H9 (cell line): ENCODE measurements around the gene C6orf47. TPM values are rescaled to one million over a fixed set of nuclear protein-coding genes. Genes with fewer than 3 reads are reported as not detected.

Experiments used
- DNase-seq: peaks from one replicate; pipeline ENCODE4 v3.0.0-alpha.2; 2017
- H2AFZ ChIP-seq: one replicate; pipeline ENCODE4 v1.6.1; 2013; ENCODE audit warnings: mild to moderate bottlenecking, low read length, control low read depth, moderate library complexity
- H2AK5ac ChIP-seq: 2 replicates; pipeline ENCODE4 v1.6.1; 2013; ENCODE audit warnings: low read length, control low read depth, mixed read lengths; ENCODE audit not compliant: insufficient read length
- H2BK120ac ChIP-seq: one replicate; pipeline ENCODE4 v1.6.1; 2013; ENCODE audit warnings: low read depth, mild to moderate bottlenecking, low read length, control low read depth, inconsistent platforms; ENCODE audit not compliant: poor library complexity, severe bottlenecking
- H2BK12ac ChIP-seq: 2 replicates; pipeline ENCODE4 v1.6.1; 2013; ENCODE audit warnings: low read length, control low read depth, mixed read lengths, low read depth; ENCODE audit not compliant: insufficient read length
- H2BK15ac ChIP-seq: 2 replicates; pipeline ENCODE4 v1.6.1; 2013; ENCODE audit warnings: low read depth, low read length, control low read depth
- H2BK20ac ChIP-seq: one replicate; pipeline ENCODE4 v1.6.1; 2013; ENCODE audit warnings: low read depth, mild to moderate bottlenecking, low read length, control low read depth, inconsistent platforms; ENCODE audit not compliant: poor library complexity, severe bottlenecking
- H2BK5ac ChIP-seq: 2 replicates; pipeline ENCODE4 v1.6.1; 2013; ENCODE audit warnings: low read length, control low read depth, mixed read lengths; ENCODE audit not compliant: insufficient read length
- H3K14ac ChIP-seq: 2 replicates; pipeline ENCODE4 v1.6.1; 2013; ENCODE audit warnings: low read length, control low read depth; ENCODE audit not compliant: insufficient read depth
- H3K18ac ChIP-seq: 2 replicates; pipeline ENCODE4 v1.6.1; 2013; ENCODE audit warnings: low read depth, mild to moderate bottlenecking, mixed read lengths, low read length, control low read depth; ENCODE audit not compliant: insufficient read length
- H3K23ac ChIP-seq: 2 replicates; pipeline ENCODE4 v1.6.1; 2013; ENCODE audit warnings: low read length, control low read depth, mixed read lengths, low read depth; ENCODE audit not compliant: insufficient read length
- H3K23me2 ChIP-seq: 2 replicates; pipeline ENCODE4 v1.6.1; 2013; ENCODE audit warnings: low read depth, mild to moderate bottlenecking, mixed read lengths, low read length, control low read depth; ENCODE audit not compliant: insufficient read length, poor library complexity, severe bottlenecking
- H3K27ac ChIP-seq: 2 replicates; pipeline ENCODE4 v1.5.1; 2013; ENCODE audit warnings: low read length, control low read depth, mixed read lengths, low read depth; ENCODE audit not compliant: insufficient read length
- H3K27me3 ChIP-seq: 2 replicates; pipeline ENCODE4 v1.6.1; 2013; ENCODE audit warnings: low read length, control low read depth, inconsistent platforms; ENCODE audit not compliant: insufficient read depth
- H3K4ac ChIP-seq: 2 replicates; pipeline ENCODE4 v1.6.1; 2013; ENCODE audit warnings: low read depth, mild to moderate bottlenecking, control low read depth, inconsistent platforms, low read length, moderate library complexity
- H3K4me1 ChIP-seq: 2 replicates; pipeline ENCODE4 v1.6.1; 2013; ENCODE audit warnings: low read length, control low read depth, inconsistent platforms; ENCODE audit not compliant: insufficient read depth
- H3K4me2 ChIP-seq: 2 replicates; pipeline ENCODE4 v1.6.1; 2013; ENCODE audit warnings: low read length, control low read depth, mixed read lengths; ENCODE audit not compliant: insufficient read length, insufficient read depth
- H3K56ac ChIP-seq: 2 replicates; pipeline ENCODE4 v1.6.1; 2013; ENCODE audit warnings: low read depth, mild to moderate bottlenecking, mixed read lengths, low read length, control low read depth; ENCODE audit not compliant: insufficient read length
- H3K79me1 ChIP-seq: 2 replicates; pipeline ENCODE4 v1.6.1; 2013; ENCODE audit warnings: low read depth, mild to moderate bottlenecking, moderate library complexity, low read length, control low read depth, inconsistent platforms; ENCODE audit not compliant: insufficient read depth, poor library complexity, severe bottlenecking
- H3K79me2 ChIP-seq: 2 replicates; pipeline ENCODE4 v1.6.1; 2013; ENCODE audit warnings: low read length, control low read depth, inconsistent platforms; ENCODE audit not compliant: insufficient read depth
- H3K9ac ChIP-seq: 2 replicates; pipeline ENCODE4 v1.6.1; 2013; ENCODE audit warnings: low read length, control low read depth, mixed read lengths; ENCODE audit not compliant: insufficient read length; ENCODE audit errors: extremely low read depth
- H3K9me3 ChIP-seq: one replicate; pipeline ENCODE4 v1.6.1; 2013; ENCODE audit warnings: low read depth, low read length, inconsistent platforms; ENCODE audit not compliant: control insufficient read depth
- H3T11ph ChIP-seq: one replicate; pipeline ENCODE4 v1.6.1; 2013; ENCODE audit warnings: mild to moderate bottlenecking, low read length, control low read depth, inconsistent platforms
- H4K20me1 ChIP-seq: one replicate; pipeline ENCODE4 v1.6.1; 2013; ENCODE audit not compliant: control insufficient read depth, insufficient read length, insufficient read depth
- H4K5ac ChIP-seq: 2 replicates; pipeline ENCODE4 v1.6.1; 2013; ENCODE audit warnings: low read depth, mild to moderate bottlenecking, mixed read lengths, low read length, control low read depth; ENCODE audit not compliant: insufficient read length
- H4K8ac ChIP-seq: replicated peaks from 2 replicates; pipeline ENCODE4 v1.6.1; 2013; ENCODE audit warnings: low read length, control low read depth, mixed read lengths, low read depth; ENCODE audit not compliant: insufficient read length
- H4K91ac ChIP-seq: 2 replicates; pipeline ENCODE4 v1.6.1; 2013; ENCODE audit warnings: low read depth, mild to moderate bottlenecking, moderate library complexity, mixed read lengths, low read length, control low read depth; ENCODE audit not compliant: insufficient read length
- H3K27ac Mint-ChIP-seq, 3 experiments: 2 replicates in 2 of 3; 3 replicates in 1 of 3; pipeline ENCODE4 v1.8.0; 2020 to 2021; ENCODE audit warnings: mixed read lengths in 3 of 3, mild to moderate bottlenecking in 1 of 3, moderate library complexity in 1 of 3
- H3K27me3 Mint-ChIP-seq: 2 replicates; pipeline ENCODE4 v1.8.0; 2021; ENCODE audit warnings: low read depth, mild to moderate bottlenecking, moderate library complexity, mixed read lengths
- H3K36me3 Mint-ChIP-seq, 3 experiments: 2 replicates in 2 of 3; 3 replicates in 1 of 3; pipeline ENCODE4 v1.8.0; 2020 to 2021; ENCODE audit warnings: low read depth in 3 of 3, mixed read lengths in 3 of 3; ENCODE audit not compliant: insufficient read depth in 1 of 3
- H3K4me1 Mint-ChIP-seq, 2 experiments: 2 replicates each; pipeline ENCODE4 v1.8.0; 2020; ENCODE audit warnings: mixed read lengths in 2 of 2
- H3K4me3 Mint-ChIP-seq, 2 experiments: 2 replicates in 1 of 2; 3 replicates in 1 of 2; pipeline ENCODE4 v1.8.0; 2020 to 2021; ENCODE audit warnings: mild to moderate bottlenecking in 2 of 2, mixed read lengths in 2 of 2, moderate library complexity in 1 of 2
- H3K9me3 Mint-ChIP-seq, 2 experiments: 2 replicates in 1 of 2; 3 replicates in 1 of 2; pipeline ENCODE4 v1.8.0; 2020; ENCODE audit warnings: mild to moderate bottlenecking in 2 of 2, mixed read lengths in 2 of 2, moderate library complexity in 1 of 2
- WGBS: extraction: QIAGEN DNeasy Blood & Tissue Kit; methylation state at CpG from one replicate; pipeline ENCODE4 v1.1.7; 2013; ENCODE audit warnings: missing lambda C conversion rate, low lambda C conversion rate, mixed read lengths; ENCODE audit not compliant: insufficient read length; ENCODE audit errors: extremely low coverage; 5-methylcytosine and 5-hydroxymethylcytosine counted together
- total RNA-seq: library from RNA; stranded (reverse); gene quantifications from 2 replicates; pipeline ENCODE4 v1.2.1, GENCODE V29; 2021
- TF ChIP-seq, protein P1 (sequence below): fragments of 200-600 bp; sonication (generic); conservative IDR thresholded peaks from 3 replicates; pipeline ENCODE4 v1.8.0; 2021; ENCODE audit warnings: antibody characterized with exemption, mild to moderate bottlenecking

The C6orf47 gene
- total RNA-seq, 1 experiment from 2014 or later, result 19.0 TPM

- no peak overlapping the region for H2BK5ac ChIP-seq
- H3K79me1 ChIP-seq, result no peaks in the 10 kb centered on the region
- H3K23ac ChIP-seq, result no peak overlapping the region
- no peak for DNase-seq
- no peaks in the 10 kb centered on the region for H3K9me3 ChIP-seq
- H3K79me2 ChIP-seq, result no peaks in the 10 kb centered on the region
- no peak overlapping the region for H3K56ac ChIP-seq
- H3K14ac ChIP-seq, result no peak overlapping the region
- no peaks in the 10 kb centered on the region for H3K4me1 ChIP-seq
- peaks cover 2% of the 10 kb centered on the region for H4K20me1 ChIP-seq
- no peak overlapping the region for H3K4me3 Mint-ChIP-seq
- no CpG with 5 or more reads among the region's 11 CpGs for WGBS
- H3K27me3 ChIP-seq, result no peaks in the 10 kb centered on the region
- H3T11ph ChIP-seq, result no peak overlapping the region
- H2BK20ac ChIP-seq, result no peak overlapping the region
- H2AK5ac ChIP-seq, result no peak overlapping the region
- H3K9me3 Mint-ChIP-seq, result no peaks in the 10 kb centered on the region
- H4K5ac ChIP-seq, result no peak overlapping the region
- H2BK15ac ChIP-seq, result no peak overlapping the region
- no peaks in the 10 kb centered on the region for H3K23me2 ChIP-seq
- H3K18ac ChIP-seq, result no peak overlapping the region
- H3K4me2 ChIP-seq, result no peak overlapping the region
- no peak overlapping the region for H4K8ac ChIP-seq
- H3K27ac ChIP-seq, result no peak overlapping the region
- no peak overlapping the region for H3K9ac ChIP-seq
- H3K4ac ChIP-seq, result no peak overlapping the region
- no peaks in the 10 kb centered on the region for H3K27me3 Mint-ChIP-seq
- no peak overlapping the region for H4K91ac ChIP-seq
- TF ChIP-seq, protein P1, sequence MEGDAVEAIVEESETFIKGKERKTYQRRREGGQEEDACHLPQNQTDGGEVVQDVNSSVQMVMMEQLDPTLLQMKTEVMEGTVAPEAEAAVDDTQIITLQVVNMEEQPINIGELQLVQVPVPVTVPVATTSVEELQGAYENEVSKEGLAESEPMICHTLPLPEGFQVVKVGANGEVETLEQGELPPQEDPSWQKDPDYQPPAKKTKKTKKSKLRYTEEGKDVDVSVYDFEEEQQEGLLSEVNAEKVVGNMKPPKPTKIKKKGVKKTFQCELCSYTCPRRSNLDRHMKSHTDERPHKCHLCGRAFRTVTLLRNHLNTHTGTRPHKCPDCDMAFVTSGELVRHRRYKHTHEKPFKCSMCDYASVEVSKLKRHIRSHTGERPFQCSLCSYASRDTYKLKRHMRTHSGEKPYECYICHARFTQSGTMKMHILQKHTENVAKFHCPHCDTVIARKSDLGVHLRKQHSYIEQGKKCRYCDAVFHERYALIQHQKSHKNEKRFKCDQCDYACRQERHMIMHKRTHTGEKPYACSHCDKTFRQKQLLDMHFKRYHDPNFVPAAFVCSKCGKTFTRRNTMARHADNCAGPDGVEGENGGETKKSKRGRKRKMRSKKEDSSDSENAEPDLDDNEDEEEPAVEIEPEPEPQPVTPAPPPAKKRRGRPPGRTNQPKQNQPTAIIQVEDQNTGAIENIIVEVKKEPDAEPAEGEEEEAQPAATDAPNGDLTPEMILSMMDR, result no peak
- no peak overlapping the region for H2AFZ ChIP-seq
- H3K27ac Mint-ChIP-seq, result peak overlapping the region in 1 of 3 experiments; percentile 50; a peak in 3 of 7 replicates
- H3K36me3 Mint-ChIP-seq, result peaks cover 61 to 94% (median 88%) of the 10 kb centered on the region in 3 experiments
- no peak overlapping the region for H2BK12ac ChIP-seq
- H2BK120ac ChIP-seq, result no peak overlapping the region
- 0 out of 4 replicates have a peak, but pooled peaks cover 0 to 3% of the 10 kb centered on the region in 2 experiments for H3K4me1 Mint-ChIP-seq
Observed at GRCh38 chr6:31634969-31635575, 25.5 kb downstream of the C6orf47 start.
